Measurements from ENCODE around the gene TMOD4.
"Not testable (repeated sequence)": the region's sequence is repeated elsewhere in the genome, so short reads cannot be mapped to it uniquely, and the experiment has no call there.

TMOD4 gene

GRCh38 chr1:151175863-151176262 is at the start of gene TMOD4:
Gene TMOD4, minus strand, starts transcription at chr1:151175981. Its CDS starts 1,106 bp downstream, at chr1:151174875.
- DNase-seq = no peak

GRCh38 chr1:151222130-151222529 is 46.3 kb upstream of the TMOD4 start:
- no peak for DNase-seq

- no peak for DNase-seq
These were observed 45.8 kb upstream of the TMOD4 start for GRCh38 chr1:151221616-151222015.

GRCh38 chr1:151213560-151213959 is 37.8 kb upstream of the TMOD4 start:
- no peak for DNase-seq

GRCh38 chr1:151211972-151212705 is 36.4 kb upstream of the TMOD4 start:
- DNase-seq = no peak

GRCh38 chr1:151210830-151211229 is 35.0 kb upstream of the TMOD4 start:
- no peak for DNase-seq

- not testable (repeated sequence) for DNase-seq
These were observed 29.7 kb upstream of the TMOD4 start for GRCh38 chr1:151205381-151205965.

- peak; percentile 77 for DNase-seq
These were observed 24.2 kb upstream of the TMOD4 start for GRCh38 chr1:151199873-151200581.

- peak; percentile 98 for DNase-seq
These were observed 22.7 kb upstream of the TMOD4 start, which contains the start of gene PIP5K1A for GRCh38 chr1:151198254-151199127. Gene PIP5K1A, plus strand, starts transcription at chr1:151198552. Its CDS starts 445 bp downstream, at chr1:151198997.

GRCh38 chr1:151197863-151198253 is 22.1 kb upstream of the TMOD4 start:
- DNase-seq = peak; percentile 61

- no peak for DNase-seq
These were observed 20.6 kb upstream of the TMOD4 start for GRCh38 chr1:151196292-151196800.

GRCh38 chr1:151194894-151195594 is 19.3 kb upstream of the TMOD4 start:
- peak; percentile 64 for DNase-seq

- no peak for DNase-seq
These were observed 18.1 kb upstream of the TMOD4 start for GRCh38 chr1:151193856-151194255.

GRCh38 chr1:151193304-151193703 is 17.5 kb upstream of the TMOD4 start:
- no peak for DNase-seq

- no peak for DNase-seq
These were observed 16.3 kb upstream of the TMOD4 start for GRCh38 chr1:151192047-151192446.

GRCh38 chr1:151189637-151190445 is 14.1 kb upstream of the TMOD4 start, which contains the start of gene VPS72:
Gene VPS72, minus strand, starts transcription at chr1:151190197. Its CDS starts 76 bp downstream, at chr1:151190121.
- DNase-seq = peak; percentile 94

- not testable (repeated sequence) for DNase-seq
These were observed 12.9 kb upstream of the TMOD4 start for GRCh38 chr1:151188667-151189066.

- DNase-seq = no peak
These were observed 11.4 kb upstream of the TMOD4 start for GRCh38 chr1:151187205-151187604.

- DNase-seq = no peak
These were observed 8.4 kb upstream of the TMOD4 start for GRCh38 chr1:151184211-151184610.

- no peak for DNase-seq
These were observed 799 bp upstream of the TMOD4 start for GRCh38 chr1:151176514-151177045.

All from islet precursor cell (in vitro differentiated cells).